GM21737 (cell line): ENCODE data around the gene CYGB.
"Not testable (repeated sequence)": the region's sequence is repeated elsewhere in the genome, so short reads cannot be mapped to it uniquely, and the experiment has no call there.

ENCODE experiments used
- ATAC-seq: cut with Tn5 transposase; IDR thresholded peaks from one replicate; pipeline ENCODE4 v1.9.1; 2021; ENCODE audit warnings: mild to moderate bottlenecking, moderate library complexity; ENCODE audit not compliant: unreplicated experiment

CYGB gene

GRCh38 chr17:76567634-76568432 lies 30.3 kb upstream of the CYGB start:
- no peak for ATAC-seq

GRCh38 chr17:76566988-76567431 lies 29.5 kb upstream of the CYGB start:
- no peak for ATAC-seq

GRCh38 chr17:76566613-76566943 lies 29.1 kb upstream of the CYGB start:
- no peak for ATAC-seq

- no peak for ATAC-seq
Observed at GRCh38 chr17:76565728-76566612, 28.5 kb upstream of the CYGB start.

- not testable (repeated sequence) for ATAC-seq
Observed at GRCh38 chr17:76564991-76565727, 27.6 kb upstream of the CYGB start.

- ATAC-seq: not testable (repeated sequence)
Observed at GRCh38 chr17:76563359-76563758, 25.9 kb upstream of the CYGB start.

- ATAC-seq: no peak
Observed at GRCh38 chr17:76562734-76563148, 25.2 kb upstream of the CYGB start.

- no peak for ATAC-seq
Observed at GRCh38 chr17:76561799-76562268, 24.3 kb upstream of the CYGB start.

- no peak for ATAC-seq
Observed at GRCh38 chr17:76561332-76561731, 23.8 kb upstream of the CYGB start.

GRCh38 chr17:76560877-76561221 lies 23.3 kb upstream of the CYGB start:
- no peak for ATAC-seq

GRCh38 chr17:76560036-76560876 lies 22.7 kb upstream of the CYGB start:
- no peak for ATAC-seq

GRCh38 chr17:76559460-76559859 lies 22.0 kb upstream of the CYGB start:
- ATAC-seq: not testable (repeated sequence)

- no peak for ATAC-seq
Observed at GRCh38 chr17:76558198-76559095, 20.9 kb upstream of the CYGB start.

GRCh38 chr17:76557368-76558197 lies 20.1 kb upstream of the CYGB start:
- peak; percentile 87 for ATAC-seq

GRCh38 chr17:76556765-76557367 lies 19.4 kb upstream of the CYGB start:
- ATAC-seq: peak; percentile 23

GRCh38 chr17:76554131-76554530 lies 16.6 kb upstream of the CYGB start:
- no peak for ATAC-seq

GRCh38 chr17:76553178-76553908 lies 15.8 kb upstream of the CYGB start:
- ATAC-seq: no peak
